ENCODE data around the gene SLC8A3. TPM values are rescaled to one million over a fixed set of nuclear protein-coding genes. Genes with fewer than 3 reads are reported as not detected.

SLC8A3 gene
- polyA plus RNA-seq, 3 donors = 0.25 to 0.74 (median 0.35) TPM

DNA sequence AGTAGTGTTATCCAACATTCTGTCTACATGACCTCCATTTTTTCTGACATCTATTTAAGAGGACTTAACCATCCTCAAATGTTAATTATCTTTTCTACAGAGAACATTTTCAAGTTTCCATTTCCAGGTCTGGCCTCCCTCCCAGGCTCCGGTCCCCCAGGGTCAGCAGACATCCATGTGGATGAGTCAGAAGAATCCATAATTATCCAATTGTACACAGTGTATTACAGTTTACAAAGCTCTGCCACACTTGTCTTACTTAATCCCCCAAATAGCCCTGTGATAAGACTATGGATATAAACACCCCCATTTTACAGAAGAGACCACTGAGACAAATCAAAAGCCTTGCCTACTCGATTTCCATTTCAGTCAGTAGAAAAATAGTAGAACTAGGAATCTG, 65.0 kb downstream of the SLC8A3 start:
- no peak for DNase-seq

DNA sequence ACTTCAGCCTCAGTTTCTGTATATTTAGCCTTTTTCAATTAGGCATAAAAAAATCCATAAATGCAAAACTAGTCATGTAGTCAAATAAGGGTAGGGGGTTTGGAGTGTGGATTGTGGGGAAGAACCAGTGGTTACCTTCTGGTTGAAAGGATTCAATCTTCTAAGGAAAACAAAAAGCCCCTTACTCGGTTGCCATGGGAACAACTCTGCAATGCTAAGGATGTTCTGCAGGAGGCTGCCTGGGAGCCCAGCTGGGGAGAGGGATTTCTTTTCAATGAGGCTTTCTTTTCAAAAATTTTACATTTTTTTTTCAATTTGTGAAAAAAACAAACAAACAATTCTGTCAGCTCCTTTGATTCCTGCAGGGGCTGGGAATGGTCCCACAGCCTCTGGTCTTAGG, 67.2 kb downstream of the SLC8A3 start:
- DNase-seq = no peak

DNA sequence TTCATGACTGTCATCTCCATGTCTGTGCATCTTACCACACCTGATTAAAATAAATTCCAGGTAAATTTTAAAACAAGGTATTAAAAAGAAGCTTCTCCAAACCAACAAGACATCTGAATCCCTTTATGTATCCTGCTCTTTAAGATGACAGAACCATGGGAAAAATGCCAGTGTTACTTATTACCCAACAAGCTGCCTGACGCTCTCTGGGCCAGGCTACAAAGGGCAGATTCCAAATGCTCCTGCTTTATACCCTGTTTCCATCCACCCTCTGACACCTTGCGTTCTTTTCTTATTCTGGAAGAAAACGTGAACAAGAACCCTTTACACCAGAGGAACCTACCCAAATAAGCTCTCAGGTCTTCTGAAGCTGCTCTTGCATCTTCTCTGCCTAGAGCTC, 70.7 kb downstream of the SLC8A3 start:
- DNase-seq = no peak

DNA sequence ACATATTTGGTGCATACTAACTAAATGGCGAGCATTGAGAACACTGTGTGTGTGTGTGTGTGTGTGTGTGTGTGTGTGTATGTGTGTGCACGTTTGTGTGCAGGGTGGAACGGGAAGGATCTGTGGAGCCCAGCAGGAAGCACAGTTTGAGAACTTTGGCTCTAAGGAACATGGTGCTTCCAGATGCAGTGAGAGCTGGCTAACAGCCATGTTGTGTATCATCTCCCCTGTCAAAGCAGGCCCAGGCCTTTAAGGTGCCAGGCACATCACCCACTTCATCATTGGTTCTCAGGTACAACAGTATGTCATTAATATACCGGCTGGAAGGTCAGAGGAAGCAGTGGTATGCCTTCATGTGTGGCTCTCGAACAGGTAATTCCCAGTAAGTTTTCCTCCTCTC, 72.5 kb downstream of the SLC8A3 start:
- DNase-seq = no peak

DNA sequence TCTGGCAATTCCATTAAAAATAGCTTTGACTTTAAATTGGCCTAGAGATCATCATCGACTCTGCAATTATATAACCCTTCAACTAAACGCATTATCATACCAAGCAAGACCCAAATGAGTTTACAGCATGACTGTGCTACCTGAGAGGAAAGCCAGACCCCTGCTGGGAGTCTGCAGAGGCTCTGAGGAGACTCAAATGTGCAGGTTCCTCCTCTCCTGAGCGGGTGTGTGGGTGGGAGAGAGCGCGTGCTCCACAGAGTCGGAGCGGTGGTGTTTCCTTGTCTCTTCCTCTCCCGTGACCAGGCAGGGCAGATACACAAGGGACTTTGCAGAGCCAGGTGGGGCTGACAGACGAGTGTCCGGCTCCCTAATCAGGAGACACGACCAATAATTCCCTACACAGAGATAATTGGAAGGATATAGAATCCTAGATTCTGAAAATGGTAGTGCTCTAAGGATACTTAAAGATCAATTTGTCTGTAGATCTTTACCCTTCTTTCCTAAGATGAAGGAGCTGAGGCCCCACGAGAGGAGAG, 74.1 kb downstream of the SLC8A3 start:
- DNase-seq = no peak

DNA sequence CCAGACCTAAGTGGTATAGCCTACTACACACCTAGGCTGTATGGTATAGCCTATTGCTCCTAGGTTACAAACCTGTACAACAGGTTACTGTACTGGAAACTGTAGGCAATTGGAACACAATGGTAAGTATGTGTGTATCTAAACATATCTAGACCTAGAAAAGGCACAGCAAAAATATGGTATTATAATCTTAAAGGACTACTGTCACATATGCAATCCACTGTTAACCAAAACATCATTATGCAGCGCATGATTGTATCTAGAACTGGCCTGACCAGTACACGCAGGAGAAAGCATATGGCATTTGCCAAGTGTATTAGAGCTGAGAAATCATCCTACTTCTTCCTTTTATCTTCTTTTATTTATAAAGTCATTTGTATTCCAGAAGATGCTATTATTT, 75.5 kb downstream of the SLC8A3 start:
- no peak for DNase-seq

DNA sequence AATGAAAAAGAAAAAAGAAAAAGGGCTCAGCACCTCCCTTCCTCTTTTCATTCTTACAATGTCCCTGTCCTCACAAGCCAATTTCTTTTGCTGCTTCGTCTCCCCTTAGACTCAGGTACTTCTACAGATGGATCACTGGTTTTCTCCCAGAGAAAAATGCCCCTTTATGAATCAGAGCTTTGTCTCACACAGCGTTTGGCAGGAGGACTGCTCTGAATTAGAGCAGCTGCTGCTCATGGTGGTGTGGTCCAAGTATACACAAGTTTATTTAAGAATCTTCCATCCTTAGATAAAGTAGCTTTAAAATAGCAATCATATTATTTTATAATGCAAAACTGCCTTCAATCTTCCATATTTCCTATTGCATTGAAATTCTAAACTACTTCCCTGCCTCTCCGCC, 80.3 kb downstream of the SLC8A3 start:
- DNase-seq = no peak

DNA sequence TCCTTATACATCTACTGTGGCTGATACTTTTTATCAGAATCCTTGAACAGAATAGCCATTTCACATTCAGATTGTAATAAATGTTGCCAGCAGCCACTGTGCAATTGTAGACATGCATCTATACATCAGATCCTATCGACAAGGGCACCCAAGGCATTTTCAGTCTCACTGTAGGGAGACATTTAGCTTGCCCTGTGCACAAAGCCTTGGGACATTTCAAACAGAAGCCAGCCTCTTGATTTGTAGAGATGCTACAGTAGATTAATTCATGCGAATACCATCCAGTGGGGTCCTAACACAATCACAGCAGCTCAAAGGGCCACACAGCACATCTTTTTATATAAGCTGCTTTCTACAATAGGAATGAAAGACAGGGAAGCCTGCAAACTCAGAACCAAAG, 81.4 kb downstream of the SLC8A3 start:
- DNase-seq = no peak

DNA sequence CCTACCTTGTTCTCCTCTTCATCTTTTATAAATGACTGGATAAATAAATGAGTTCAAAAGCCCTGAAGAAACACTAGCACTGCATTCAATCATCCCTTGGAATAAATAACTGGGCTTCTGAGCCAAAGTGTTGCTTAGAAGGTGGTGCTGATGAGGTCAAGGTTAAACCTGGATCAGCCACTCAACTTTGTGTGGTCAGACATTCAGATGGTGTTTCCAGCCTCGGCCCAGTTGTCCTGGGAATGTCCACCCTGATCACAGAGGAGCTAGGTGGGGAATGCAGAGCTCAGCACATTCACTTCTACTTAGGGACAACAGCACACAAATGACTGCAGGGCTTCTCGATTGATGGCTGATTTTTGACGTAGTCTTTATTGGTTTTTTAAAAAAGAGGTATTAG, 88.7 kb downstream of the SLC8A3 start:
- DNase-seq = no peak

DNA sequence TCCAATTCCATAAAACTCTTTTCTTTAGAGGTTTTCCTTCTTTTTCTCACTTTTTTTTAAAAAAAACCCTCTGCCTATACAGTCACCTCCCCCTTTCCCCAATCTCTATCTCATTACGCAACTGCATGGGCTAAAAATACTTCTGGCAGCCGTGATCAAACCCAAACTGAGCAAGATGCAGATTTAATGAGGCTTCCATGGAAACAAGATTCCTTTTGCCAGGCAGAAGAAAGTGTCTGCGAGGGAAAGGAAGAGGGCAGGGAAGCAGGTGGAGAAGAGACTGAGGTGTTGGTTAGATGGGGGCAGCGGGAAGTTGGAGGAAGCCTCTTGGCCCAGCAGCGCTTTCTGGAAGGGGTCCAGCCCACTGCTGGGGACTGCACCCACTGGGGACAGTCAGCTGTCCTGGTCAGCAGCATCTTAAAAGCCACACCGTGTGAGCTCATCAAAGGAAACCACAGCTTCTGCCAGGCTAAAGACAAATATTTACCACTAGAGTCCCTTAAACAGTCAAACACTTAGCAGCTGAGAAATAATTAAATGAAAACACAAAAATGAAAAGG, 90.4 kb downstream of the SLC8A3 start:
- DNase-seq = no peak

DNA sequence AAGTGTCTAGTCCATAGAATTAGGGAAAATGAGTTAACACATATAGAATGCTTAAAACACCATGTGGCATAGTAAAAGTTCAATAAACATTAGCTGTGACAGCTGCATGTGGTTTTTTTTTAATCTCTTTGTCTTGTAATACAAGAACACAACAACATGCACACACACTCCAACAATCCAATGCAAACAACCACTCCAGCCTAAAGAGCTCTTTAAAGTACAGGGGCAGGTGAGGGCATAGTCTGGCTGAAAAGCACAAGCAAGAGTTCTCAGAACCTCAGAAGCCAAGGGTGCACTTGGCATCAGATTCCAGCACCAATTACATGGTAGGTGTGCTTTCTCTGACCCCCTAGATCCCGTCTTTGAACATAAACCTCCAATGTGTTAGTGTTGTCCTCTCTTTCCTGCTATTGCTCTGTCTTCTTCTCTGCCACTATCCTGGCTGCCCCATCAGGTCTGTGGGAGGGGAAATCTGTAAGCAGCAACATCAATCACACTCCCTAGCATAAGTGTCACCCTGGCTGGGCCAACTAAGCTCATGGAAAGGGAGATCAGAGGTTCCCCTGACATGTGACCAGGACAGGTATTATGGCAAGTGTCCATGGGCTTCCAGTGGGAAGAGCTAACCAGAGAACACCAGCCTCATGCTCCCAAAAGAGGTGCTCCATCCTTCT, 91.0 kb downstream of the SLC8A3 start:
- DNase-seq = no peak

DNA sequence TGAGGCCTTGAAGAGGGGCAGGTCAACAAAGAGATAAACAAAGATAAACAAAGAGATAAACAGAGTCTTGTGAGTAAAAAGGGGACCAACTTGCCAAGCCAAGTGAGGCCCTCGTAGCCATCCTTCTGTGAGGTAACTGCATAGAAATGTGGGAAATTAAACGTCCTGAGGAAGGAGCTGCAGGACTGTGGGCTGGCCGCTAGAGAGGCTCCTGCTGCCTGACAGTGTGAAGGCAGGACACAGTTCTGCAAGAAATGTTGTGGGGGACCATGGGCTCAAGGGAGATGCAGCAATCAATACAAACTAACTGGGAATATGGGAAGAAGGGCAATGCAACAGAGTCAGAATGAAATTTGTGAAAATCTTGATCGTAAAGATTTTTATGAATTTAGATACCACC, 91.9 kb downstream of the SLC8A3 start:
- no peak for DNase-seq

DNA sequence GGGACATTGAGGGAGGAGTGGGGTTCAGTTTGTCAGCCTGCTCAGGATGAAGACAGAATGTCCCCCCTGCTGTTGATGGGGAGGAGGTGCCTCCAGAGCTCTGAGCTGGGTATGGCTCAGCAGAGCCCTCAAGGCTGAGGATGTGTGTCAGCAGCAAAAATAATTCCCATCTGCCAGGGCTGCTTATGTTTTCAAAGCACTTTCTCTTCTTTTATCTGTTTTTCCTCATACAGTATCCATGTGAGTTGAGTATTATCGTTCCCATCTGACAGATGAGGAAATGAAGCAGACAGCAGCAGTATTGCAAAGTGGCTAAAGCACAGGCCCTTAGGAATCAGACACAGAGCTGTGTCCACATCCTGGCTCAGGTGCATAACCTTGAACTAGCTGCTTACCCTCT, 94.1 kb downstream of the SLC8A3 start:
- no peak for DNase-seq

DNA sequence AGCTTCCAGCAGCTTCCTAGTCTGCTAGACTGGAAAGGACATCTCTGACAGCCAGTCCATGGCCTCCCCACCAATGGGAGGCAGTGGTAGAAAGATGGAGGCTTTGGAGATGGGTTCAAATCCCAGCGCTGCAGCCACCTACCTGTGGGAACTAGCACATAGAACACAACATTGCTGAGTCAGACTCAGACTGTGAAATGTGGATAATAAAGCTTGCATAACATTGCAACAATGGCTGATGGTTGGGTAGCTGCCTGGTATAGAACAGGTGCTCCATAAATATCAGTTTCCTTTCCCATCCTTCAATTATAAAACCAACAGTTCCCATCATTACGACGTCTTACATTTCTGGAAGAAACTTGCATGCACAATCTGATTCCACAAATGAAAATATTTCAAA, 94.6 kb downstream of the SLC8A3 start:
- DNase-seq = no peak

DNA sequence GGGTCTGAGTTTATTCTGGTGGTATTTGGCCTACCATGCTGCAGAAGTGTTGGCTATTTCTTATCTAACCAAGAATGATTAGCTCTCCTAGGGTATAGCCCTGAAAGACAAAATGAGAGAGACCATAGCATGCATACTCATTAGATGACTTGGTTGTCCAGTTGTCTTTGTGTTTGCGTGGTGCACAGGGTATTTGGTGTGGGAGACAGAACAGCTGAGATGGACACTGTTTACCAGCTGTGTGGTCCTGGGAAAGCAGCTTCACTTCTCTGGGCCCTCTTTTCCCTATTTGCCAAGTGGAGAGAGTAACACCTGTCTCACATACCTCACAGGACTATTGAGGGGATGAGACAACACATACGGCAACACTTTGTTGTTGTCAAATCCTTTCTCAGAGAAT, 95.6 kb downstream of the SLC8A3 start:
- no peak for DNase-seq

DNA sequence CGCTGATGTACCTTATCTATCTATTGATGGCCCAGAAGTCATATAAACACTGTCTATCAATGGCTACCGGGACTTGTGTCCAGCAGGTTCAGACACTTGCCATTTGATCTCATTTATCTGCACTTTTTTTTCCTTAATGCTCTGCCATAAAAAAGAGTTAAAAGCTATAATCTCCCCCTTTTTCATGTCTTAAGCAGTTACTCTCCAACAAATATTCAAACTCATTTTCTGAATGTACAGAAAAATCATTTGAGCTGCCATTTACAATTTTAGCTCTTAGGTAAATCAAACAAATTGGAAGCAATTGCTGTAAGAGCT, 101.4 kb downstream of the SLC8A3 start:
- no peak for DNase-seq

DNA sequence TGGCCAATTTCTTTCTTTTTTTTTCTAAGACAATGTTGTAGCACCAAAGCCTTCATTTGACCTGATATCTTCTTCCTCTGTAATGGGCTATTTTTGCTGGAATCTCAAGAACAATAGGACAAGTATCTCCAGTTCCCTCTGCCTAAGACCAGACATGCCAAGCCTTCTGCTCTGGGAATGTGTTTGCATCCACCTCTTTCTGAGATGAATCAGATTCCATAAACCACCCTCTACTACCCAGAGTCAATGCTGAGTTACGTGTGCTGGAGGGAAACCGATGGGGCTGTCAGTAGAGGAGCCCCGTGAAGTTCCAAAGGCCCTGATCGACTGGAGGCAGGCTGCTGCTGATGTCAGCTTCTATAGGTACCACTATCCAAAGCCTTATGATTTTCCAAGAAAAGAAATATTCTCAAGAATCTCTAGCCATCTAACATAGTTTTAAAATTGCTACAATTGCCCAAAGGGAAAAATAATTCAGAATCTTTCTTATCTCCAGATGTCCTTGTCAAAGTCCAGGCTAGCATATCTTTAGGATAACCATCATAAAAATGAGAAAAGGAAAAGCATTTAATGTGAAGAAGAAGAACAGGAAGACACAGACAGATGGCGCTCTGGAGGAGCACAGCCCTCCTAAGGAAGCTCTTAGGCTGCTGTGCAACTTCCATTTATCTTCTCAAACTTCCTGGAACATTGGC, 101.9 kb downstream of the SLC8A3 start:
- peak; percentile 24 for DNase-seq

DNA sequence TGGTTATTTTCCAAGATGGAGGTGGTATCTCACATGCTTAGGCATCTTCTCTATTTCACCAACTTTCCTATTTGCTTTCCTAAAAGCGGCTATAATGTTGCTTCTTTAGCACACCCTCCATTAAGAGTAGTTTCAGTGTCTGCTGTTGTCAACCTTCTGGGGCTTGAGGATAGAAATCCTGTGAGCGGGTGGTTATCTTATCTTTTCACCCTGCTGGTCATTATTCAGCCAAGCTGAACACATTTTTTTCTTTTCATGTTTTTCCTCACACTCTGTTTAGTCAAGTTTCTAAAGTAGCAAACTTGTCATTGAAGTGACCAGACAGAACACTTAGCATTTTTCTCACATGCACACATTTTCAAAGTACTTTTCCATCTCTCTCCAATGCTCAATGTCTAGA, 104.5 kb downstream of the SLC8A3 start:
- DNase-seq = no peak

DNA sequence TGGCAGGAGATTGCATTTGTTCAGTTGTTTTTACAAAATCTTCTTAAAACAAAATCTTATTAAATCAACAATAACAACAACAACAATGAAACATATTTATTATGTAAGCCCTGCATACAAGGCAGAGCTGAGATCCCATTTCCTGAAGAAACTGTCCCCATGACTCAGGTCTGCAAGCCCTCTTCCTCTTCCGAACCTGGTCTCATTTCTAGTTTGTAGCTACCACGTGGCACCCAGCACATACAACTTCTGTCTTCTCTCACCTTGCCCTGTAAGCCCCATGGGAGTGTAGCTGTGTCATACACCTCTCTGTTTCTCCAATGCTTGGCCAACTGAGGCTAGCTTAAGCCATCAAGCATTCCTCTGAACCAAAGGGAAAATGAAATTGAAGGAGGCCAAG, 106.4 kb downstream of the SLC8A3 start:
- no peak for DNase-seq

DNA sequence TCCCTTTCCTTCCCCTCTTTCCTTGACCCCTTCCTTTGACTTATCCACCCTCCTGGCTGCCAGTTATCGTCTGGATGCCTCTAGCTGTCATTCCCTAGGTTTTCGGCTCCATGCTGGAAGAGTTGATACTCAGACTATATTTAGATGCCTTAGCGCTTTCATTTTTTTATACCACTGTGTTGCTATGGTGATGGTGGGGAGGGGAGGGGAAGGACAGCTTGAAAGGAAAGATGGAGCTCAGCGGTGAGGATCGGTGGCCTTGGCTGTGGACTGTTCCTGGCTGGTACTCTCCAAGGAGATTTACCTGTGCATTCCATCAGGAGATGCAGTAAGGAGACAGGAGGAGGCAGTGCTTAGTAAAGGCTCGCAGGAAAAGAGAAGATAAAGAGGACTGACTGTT, 108.7 kb downstream of the SLC8A3 start:
- no peak for DNase-seq

DNA sequence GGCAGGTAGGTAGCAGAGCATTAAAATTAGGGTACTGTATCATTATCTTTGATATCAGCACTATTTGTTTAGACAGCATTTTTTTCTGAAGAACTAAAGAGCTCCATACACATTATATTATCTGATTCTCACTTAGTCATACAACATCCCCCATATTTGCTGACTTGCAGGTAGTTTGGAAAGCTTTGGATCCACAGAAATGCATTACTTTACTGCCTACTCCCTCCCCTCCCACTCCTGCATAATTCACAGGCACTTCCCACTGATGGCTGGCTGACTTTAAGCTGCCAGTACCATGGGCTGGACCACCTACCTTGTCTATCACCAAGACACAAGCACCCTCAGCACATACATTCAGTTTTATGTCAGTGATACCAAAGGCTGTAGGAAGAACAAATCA, 110.4 kb downstream of the SLC8A3 start:
- no peak for DNase-seq

DNA sequence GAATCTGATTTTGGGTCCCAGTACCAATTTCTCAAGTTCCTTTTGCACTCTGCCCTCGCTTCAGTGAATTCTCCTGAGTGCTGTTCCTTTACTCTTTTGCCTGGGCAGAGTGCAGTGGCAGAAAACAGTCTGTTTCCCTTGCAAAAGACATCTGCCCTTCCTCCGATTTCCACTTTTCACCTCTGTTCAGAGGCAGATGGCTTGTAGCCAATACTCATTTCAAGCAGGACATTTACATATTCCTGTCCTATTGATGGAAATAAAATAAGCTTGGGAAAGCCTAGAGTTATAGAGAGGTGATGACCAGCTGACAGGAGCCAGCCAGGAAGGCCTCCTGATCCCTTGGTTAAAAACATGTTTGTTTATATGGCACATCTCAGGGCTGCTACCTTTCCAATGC, 111.0 kb downstream of the SLC8A3 start:
- DNase-seq = no peak

DNA sequence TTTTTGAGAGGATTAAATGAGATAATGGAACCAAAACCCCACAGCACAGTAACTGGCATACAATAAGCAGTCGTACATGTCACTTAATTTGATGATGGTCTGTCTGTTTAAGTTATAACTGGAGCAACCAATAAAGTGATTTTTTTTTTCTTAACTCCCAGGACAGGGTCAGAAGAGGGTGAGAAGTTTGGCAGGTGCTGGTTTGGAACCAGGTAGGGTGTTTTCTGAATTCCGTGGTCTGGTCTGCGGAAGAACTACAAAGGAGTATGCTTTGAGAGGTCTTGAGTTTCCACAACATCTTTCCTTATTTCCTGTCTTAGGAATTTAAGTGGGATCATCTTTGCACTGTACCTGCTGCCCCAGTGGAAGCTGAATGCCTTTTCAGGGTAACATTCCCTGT, 111.7 kb downstream of the SLC8A3 start:
- no peak for DNase-seq

Measured in renal pelvis (tissue), 4 donors.